Measurements from ENCODE around the gene SRGAP2.
A peak's percentile ranks its signal among the peaks of the same experiment; 100 is the strongest.
"Not testable (repeated sequence)": the region's sequence is repeated elsewhere in the genome, so short reads cannot be mapped to it uniquely, and the experiment has no call there.

SRGAP2 gene

GRCh38 chr1:206204871-206205270 is 1.5 kb downstream of the SRGAP2 start:
- not testable (repeated sequence) for FAIRE-seq
- peak; percentile 1 for DNase-seq (ENCODE audit: low spot score)

- FAIRE-seq: not testable (repeated sequence)
Observed at GRCh38 chr1:206205569-206205968, 2.2 kb downstream of the SRGAP2 start.

DNA sequence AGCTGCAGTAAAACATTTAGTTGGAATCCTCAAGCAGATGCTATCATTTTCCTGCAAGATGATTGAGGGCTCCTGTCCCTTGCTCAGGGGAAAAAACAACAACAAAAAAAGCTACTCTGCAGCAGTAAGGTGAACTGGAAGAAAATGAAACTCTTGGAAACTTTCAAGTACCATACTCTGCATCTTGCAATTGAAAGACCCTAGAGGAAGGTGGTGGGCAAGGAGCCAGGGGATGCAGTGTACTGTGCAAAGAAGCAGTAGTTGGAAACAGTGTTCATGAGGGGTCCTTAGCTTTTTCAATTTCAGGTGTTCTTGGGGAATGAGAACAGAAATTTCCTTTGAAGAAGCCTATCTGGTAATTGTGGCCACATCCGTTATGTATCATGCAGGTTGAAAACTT is 7.5 kb downstream of the SRGAP2 start:
- not testable (repeated sequence) for FAIRE-seq; DNase-seq (ENCODE audit: low spot score)

More at GRCh38 chr1:206205569-206205968, 2.2 kb downstream of the SRGAP2 start:
- not testable (repeated sequence) for DNase-seq (ENCODE audit: low spot score)

DNA sequence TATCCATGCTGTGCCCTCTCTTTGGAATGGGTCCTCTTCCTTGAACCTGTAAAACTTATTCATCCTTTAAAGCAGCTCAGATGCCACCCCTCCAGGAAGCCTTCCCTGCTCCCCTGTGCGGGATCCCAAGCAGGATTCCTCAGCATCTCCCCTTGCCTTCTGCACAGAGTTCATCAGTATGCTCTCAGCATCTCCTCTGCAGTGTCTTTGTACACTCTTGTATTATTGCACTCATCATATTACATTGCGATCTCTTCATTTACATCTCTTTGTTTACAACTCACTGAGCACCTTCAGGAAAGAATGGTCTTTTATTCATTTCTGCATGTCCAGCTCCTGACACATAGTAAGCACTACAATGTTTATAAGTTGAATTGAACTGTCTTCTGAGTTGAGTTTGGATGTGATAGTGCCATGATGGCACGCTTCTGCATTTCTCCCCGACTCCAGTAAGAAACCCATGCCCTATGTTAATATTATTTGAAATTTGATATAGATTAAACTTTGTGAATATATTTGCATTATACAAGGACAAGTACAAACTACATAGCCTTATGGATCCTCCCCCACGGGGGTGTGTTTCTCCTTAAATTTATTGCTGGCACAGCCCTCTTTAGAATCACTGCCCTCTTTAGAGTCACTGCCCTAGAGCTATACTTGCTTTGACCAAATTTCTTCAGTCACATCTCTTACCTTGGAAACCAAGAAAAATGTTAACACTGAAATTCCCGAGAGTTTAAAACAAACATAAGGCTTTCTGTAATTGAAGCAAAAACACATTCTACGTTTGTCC is 12.5 kb downstream of the SRGAP2 start:
- not testable (repeated sequence) for DNase-seq (ENCODE audit: low spot score); FAIRE-seq

DNA sequence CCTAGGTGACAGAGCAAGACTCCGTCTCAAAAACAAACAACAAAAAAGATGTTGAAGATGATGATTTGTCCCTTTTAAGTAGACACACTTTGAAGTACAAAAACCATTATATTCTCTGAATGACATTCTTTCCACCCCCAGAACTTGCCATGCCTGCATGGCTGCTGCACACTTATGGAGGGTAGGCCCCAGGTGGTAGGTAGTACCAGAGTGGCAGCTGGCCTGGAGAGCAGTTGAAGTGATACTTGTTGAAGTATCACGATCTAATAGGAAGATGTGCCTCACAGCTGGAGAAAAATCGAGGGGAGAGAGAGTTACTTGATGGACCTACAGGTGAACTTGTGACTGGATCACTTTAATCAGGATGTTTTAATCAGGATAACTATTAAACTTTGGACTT is 14.9 kb downstream of the SRGAP2 start:
- not testable (repeated sequence) for DNase-seq (ENCODE audit: low spot score); FAIRE-seq

DNA sequence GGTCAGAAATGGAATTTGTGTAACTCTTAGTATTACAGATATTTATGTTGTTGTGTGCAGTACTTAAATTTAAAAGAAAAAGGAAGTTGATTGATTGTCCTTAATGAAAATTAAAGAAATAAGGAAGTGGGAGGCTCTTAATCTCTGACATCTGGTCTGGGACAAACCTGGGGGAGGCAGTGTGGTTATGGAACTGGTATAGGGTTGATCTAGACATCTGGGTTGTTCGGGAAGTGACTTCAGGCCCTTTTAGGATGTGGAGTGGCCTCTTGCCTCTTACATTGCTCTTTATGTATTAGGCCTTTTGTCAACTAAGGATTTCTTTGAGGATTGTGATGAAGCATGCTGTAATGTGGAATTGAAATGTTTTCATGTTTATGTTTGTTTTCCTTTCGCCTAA is 15.4 kb downstream of the SRGAP2 start:
- FAIRE-seq: not testable (repeated sequence)

DNA sequence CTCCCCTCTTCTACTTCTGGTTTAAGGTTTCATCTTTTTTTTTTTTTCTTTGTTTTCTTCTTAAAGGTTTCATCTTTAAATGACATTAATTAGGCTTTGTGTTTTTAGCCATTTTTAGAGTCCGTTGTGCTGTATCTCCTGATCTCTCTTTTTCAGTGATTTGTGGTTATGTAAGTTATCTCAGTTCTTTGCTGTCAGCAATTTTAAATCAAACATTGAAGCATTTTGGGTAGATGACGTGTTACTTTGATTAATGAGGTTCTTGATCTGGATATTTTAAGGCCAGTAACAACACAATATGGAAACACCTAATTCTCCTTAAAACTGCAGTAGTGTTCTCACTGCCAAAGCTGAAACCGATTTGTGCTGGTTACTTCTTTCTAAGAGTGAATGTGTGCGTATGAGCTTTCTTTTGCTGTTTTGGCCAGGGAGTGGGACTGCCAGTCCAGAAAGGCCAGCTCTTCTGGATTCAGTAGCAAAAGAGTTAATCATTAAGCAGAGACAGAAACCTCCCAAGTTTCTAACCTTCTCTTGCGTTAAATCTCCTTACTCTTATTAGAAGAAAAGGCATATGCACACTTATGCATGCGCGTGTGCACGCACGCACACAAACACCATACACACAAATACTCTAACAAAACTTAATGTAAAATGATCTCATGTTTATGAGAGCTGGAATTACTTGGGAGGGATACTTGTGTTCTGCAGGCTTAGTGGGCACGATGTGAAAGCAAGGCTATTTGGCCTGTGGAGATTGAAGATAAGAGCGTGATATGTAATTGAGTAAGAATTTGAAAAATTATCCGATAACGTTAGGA is 16.4 kb downstream of the SRGAP2 start:
- FAIRE-seq: peak; percentile 82

More for the DNA sequence above, 15.4 kb downstream of the SRGAP2 start:
- DNase-seq (ENCODE audit: low spot score): not testable (repeated sequence)

DNA sequence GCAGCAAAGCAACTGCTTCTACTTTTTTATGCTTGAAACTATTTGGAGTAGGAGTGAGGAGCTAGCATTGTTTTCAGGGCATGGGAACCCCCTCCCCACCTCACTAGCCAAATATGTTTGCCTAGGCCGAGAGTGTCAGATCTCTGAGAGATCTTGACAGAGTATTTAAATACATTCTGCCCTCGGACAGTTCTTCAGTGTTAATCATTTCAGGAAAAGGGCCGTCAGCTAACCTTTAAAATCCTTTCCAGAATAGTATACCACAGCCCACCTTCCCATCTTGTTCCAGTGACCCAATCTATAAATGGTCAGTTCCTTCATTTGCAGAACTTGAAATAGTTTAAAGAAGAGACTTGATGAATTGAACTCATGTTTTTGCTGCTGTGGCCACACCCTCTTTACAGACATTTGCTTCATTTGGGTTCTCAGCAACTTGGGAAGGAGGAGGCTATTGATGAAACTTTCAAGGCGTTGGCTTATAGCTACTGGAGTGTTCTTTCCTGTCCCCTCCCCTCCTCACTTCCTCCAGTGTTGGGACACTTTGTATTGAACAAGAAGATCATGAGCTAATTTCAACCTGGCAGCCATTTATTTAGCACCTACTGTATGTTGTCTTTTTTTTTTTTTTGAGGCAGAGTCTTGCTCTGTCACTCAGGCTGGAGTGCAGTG is 17.1 kb downstream of the SRGAP2 start:
- FAIRE-seq: not testable (repeated sequence)
- DNase-seq (ENCODE audit: low spot score): peak; percentile 23

More for the DNA sequence above, 16.4 kb downstream of the SRGAP2 start:
- DNase-seq (ENCODE audit: low spot score): not testable (repeated sequence)

- FAIRE-seq: peak; percentile 81
- DNase-seq (ENCODE audit: low spot score): not testable (repeated sequence)
Observed at GRCh38 chr1:206221585-206221984, 18.2 kb downstream of the SRGAP2 start.

DNA sequence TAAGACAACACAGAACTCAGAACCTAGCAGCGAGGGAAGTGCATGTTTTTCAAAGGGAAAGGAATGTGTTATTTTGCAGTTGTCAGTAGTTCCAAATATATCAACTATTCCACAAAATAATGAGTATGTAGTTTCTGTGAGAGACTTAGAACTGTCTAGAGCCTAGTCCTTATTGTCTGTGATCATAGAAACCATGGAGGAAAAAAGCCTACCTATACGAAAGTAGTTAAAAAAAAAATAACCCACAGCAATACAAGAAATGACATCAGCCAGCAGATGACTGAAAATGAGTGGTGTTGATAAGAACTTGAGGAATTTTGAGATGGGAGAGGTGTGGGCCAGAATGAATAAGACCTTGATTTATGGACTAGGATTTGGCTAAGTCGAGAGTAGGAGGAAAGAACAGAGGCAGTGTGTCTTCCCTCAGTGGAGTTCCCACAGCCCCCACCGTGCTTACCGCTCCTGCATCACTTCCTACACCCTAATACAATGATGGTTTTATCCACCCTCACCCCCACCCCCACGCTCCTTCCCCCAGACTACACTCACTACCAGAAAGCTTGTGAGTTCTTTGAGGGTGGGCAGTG is 20.9 kb downstream of the SRGAP2 start:
- FAIRE-seq: peak; percentile 63
- peak; percentile 11 for DNase-seq (ENCODE audit: low spot score)

- DNase-seq (ENCODE audit: low spot score); FAIRE-seq: not testable (repeated sequence)
Observed at GRCh38 chr1:206225386-206225785, 22.0 kb downstream of the SRGAP2 start.

GRCh38 chr1:206226886-206227285 is 23.5 kb downstream of the SRGAP2 start:
- not testable (repeated sequence) for DNase-seq (ENCODE audit: low spot score); FAIRE-seq

- FAIRE-seq: not testable (repeated sequence)
Observed at GRCh38 chr1:206229286-206229685, 25.9 kb downstream of the SRGAP2 start.

GRCh38 chr1:206231989-206232388 is 28.6 kb downstream of the SRGAP2 start:
- not testable (repeated sequence) for FAIRE-seq; DNase-seq (ENCODE audit: low spot score)

More at GRCh38 chr1:206229286-206229685, 25.9 kb downstream of the SRGAP2 start:
- DNase-seq (ENCODE audit: low spot score): not testable (repeated sequence)

DNA sequence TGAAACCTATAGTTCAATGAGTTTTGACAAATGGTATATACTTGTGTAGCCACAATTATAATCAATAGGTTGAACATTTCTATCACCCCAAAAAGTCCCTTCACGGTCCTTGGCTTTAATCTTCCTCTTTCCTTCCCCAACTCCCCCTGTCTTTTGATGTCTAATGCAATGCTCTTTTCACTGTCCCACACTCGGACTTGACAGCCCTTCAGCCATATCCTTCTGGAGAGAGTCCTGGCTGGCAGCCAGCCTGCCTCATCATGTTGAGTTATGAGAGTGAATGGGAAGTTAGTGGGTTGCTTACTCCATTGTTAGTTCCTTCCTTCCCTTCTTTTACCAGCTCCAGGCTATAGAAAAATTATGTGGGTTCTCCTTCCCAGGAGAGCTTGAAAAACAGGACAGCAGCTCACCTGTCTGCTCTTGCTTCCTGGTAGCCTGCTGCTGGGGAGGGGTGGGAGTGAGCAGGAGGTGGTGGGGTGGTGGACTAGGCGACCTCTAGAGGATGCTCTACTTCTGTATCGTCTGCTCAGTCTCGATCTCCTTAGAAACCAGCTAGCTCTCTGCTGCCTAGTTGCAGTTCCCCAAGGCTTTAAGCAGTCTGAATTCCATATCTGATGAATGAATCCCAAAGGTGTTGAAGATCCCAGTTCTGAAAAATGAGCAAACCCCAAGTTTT is 29.8 kb downstream of the SRGAP2 start:
- not testable (repeated sequence) for FAIRE-seq; DNase-seq (ENCODE audit: low spot score)

DNA sequence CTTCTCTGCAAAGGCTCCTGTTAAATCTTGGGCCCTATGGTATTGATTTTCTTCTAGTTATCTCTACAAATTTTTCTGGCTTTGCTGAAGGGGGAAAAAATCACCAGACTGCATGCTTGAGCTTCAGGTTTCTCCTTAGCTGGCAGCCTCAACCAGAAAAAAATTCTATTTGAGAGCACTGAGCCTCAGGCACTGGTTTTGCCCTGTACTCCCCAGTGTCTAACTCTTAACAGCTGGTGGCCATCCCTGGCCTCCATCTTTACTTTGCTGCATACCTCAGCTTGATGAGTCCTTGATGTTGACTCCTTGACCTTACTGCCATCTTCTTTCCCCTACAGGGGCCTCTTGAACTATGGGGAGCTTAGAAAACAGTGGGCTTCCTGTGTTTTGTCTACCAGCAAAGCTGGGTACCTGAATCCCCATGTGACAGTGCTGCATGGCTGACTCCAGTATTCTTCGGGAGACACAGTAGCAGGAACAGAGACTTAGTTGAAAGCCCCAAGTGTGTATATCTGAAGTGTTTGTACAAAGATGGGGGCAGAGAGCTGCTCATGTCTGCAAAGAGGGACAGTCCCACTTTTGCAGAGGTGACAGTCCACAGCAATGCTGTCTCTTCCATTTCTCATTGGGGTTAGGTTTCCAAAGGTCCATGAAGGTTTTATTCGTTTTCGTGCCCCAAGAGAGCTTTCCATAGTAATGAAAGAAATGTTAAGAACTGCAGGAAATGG is 31.0 kb downstream of the SRGAP2 start:
- not testable (repeated sequence) for FAIRE-seq; DNase-seq (ENCODE audit: low spot score)

DNA sequence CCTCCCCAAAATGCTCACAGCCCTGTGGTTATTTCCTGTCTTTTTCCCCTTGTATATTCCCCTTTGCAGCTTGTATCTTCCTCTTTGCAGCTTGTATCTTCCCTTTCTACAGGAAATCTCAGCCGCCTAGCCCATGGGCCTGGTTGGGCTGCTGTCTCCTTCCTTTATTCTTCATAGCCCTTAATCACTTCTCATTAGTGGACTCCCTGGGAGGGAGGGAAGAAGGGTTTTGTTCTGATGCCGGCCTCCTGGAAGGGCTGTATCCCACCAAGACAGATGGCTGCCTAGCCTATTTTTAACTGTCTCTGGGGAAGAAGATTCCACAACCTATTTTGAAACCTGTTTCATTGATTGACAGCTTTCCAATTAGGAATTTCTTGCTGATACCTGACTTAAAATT is 31.8 kb downstream of the SRGAP2 start:
- not testable (repeated sequence) for DNase-seq (ENCODE audit: low spot score); FAIRE-seq

DNA sequence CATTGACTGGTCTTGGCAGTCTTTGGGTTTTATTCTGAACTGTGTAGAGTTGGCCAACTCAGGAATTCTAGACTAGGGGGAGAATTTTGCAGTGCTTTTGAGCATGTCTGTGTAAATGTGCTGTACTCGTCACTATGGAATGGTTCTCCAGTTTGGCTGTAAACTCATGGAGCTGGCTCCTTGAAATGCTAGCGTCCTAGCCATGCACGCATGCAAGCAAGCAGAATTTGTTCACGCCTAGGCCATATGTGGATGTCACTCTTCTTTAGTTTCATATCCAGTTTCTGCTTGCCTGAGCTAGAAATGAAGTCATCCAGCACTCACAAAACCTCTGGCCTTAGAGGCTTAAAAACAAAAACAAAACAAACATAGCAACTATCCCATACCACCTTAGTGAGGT is 36.9 kb downstream of the SRGAP2 start:
- DNase-seq (ENCODE audit: low spot score); FAIRE-seq: not testable (repeated sequence)

DNA sequence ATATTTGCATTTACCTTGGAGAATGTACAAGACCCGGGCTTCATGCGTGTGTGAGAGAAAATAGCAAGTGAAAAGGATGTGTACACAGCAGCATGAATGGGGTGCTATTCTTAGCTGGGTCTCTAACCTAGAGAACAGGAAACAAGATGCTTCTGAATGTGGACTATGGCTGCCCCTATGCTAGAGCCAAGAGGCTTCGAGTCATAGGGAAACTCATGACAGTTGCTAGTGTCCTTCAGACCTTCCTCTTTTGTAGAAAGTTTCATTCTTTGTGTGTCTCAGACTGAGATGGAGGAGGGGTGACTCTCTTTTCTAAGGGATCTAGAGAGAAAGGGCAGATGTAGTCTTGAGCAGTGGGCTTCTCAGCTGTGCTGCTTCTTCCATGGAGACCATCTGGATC is 40.0 kb downstream of the SRGAP2 start:
- DNase-seq (ENCODE audit: low spot score); FAIRE-seq: not testable (repeated sequence)
